K562 (cell line): ENCODE data around the gene PRKCE. TPM values are rescaled to one million over a fixed set of nuclear protein-coding genes. Genes with fewer than 3 reads are reported as not detected.

ENCODE experiments used
- ATAC-seq: fragments of 200-7000 bp; cut with Tn5 transposase; 3 replicates; pipeline ENCODE4 v1.9.1; 2020; ENCODE audit warnings: moderate library complexity
- BruUV-seq: library from RNA; stranded (reverse); fragments of 400-500 nt; replicated peaks from 2 replicates; lab custom pipeline; 2021; lab: Mats Ljungman, UMichigan
- CTCF ChIA-PET: fragments of 300-600 bp; formaldehyde crosslinking; extraction: SDS; loops from one replicate; lab custom pipeline; 2021; ENCODE audit warnings: low intra/inter-chr PET ratio; lab: Yijun Ruan, JAX
- POLR2A ChIA-PET: fragments of 300-600, 350-650 bp; sonication (Branson Sonifier 250); formaldehyde crosslinking; extraction: SDS; loops from one replicate; lab custom pipeline; 2021; ENCODE audit warnings: antibody characterized with exemption, inconsistent platforms; lab: Yijun Ruan, JAX
- DNase-seq, 4 experiments: peaks; one replicate each; pipeline versions ENCODE4 v3.0.0 to v3.0.0-alpha.2; 2011 to 2018; ENCODE audit warnings: low spot score in 3 of 4, mixed read lengths in 3 of 4; ENCODE audit errors: extremely low read depth in 1 of 4
- FAIRE-seq: peaks from 2 replicates; lab custom pipeline; 2011; peaks lifted over from hg19 to GRCh38; lab: Jason Lieb, UNC
- H2AFZ ChIP-seq: 2 replicates; pipeline ENCODE4 v1.6.0; 2011; ENCODE audit warnings: low read depth, low read length, control low read depth, inconsistent platforms
- H3K27ac ChIP-seq: fragments of 200-600 bp; 3 replicates; pipeline ENCODE4 v1.8.0; 2011; ENCODE audit warnings: low read depth, mild to moderate bottlenecking, control low read depth, inconsistent platforms, low read length, moderate library complexity, mixed read lengths; ENCODE audit errors: extremely low read depth
- H3K27me3 ChIP-seq, 2 experiments: fragments of 300-600 bp in 1 of 2; 2 replicates in 1 of 2; 3 replicates in 1 of 2; pipeline versions ENCODE4 v1.6.0 to v1.8.0; 2011; ENCODE audit warnings: inconsistent platforms in 2 of 2, low read length in 2 of 2, mild to moderate bottlenecking in 1 of 2, mixed read lengths in 1 of 2, moderate library complexity in 1 of 2; ENCODE audit not compliant: control insufficient read depth in 2 of 2, insufficient read depth in 2 of 2
- H3K36me3 ChIP-seq: fragments of 300-600 bp; 3 replicates; pipeline ENCODE4 v1.8.0; 2011; ENCODE audit warnings: mild to moderate bottlenecking, low read length, inconsistent platforms; ENCODE audit not compliant: control insufficient read depth, insufficient read depth
- H3K4me1 ChIP-seq, 2 experiments: fragments of 200-600 bp in 1 of 2; replicated peaks in 1 of 2; 2 replicates in 1 of 2; 3 replicates in 1 of 2; pipeline versions ENCODE4 v1.5.1 to v1.8.0; 2011; ENCODE audit warnings: inconsistent platforms in 2 of 2, low read length in 2 of 2, mild to moderate bottlenecking in 1 of 2, mixed read lengths in 1 of 2, moderate library complexity in 1 of 2; ENCODE audit not compliant: control insufficient read depth in 2 of 2, insufficient read depth in 2 of 2
- H3K4me2 ChIP-seq: 2 replicates; pipeline ENCODE4 v1.6.1; 2011; ENCODE audit warnings: low read length, control low read depth, inconsistent platforms, mixed read lengths; ENCODE audit not compliant: insufficient read depth
- H3K4me3 ChIP-seq: fragments of 200-600 bp; sonication (generic), shearing (Covaris generic); 2 replicates; pipeline ENCODE4 v1.5.1; 2016; ENCODE audit warnings: control low read depth, inconsistent platforms
- H3K79me2 ChIP-seq: fragments of 200-600 bp; 3 replicates; pipeline ENCODE4 v1.8.0; 2011; ENCODE audit warnings: low read length, inconsistent platforms; ENCODE audit not compliant: control insufficient read depth, insufficient read depth
- H3K9ac ChIP-seq, 2 experiments: 2 replicates each; pipeline versions ENCODE4 v1.6.0 to v1.6.1; 2011; ENCODE audit warnings: low read depth in 2 of 2, low read length in 2 of 2, control low read depth in 1 of 2, inconsistent platforms in 1 of 2, mild to moderate bottlenecking in 1 of 2, mixed read lengths in 1 of 2; ENCODE audit not compliant: insufficient read depth in 1 of 2
- H3K9me1 ChIP-seq: one replicate; pipeline ENCODE4 v1.6.0; 2011; ENCODE audit warnings: inconsistent platforms, mild to moderate bottlenecking, low read length, moderate library complexity; ENCODE audit not compliant: control insufficient read depth, insufficient read depth
- H3K9me3 ChIP-seq: replicated peaks from 2 replicates; pipeline ENCODE4 v1.5.1; 2011; ENCODE audit warnings: low read depth, low read length, inconsistent platforms; ENCODE audit not compliant: control insufficient read depth, insufficient read depth
- H4K20me1 ChIP-seq: replicated peaks from 2 replicates; pipeline ENCODE4 v1.6.1; 2011; ENCODE audit warnings: low read length, inconsistent platforms, mixed read lengths; ENCODE audit not compliant: control insufficient read depth, insufficient read depth
- BMI1 ChIP-seq: fragments of 150-350 bp; IDR thresholded peaks from 2 replicates; pipeline ENCODE4 v1.6.1; 2014; ENCODE audit warnings: low read length
- FOXA1 ChIP-seq: fragments of 450-650 bp; IDR thresholded peaks from 2 replicates; pipeline ENCODE4 v1.6.1; 2016; ENCODE audit warnings: mild to moderate bottlenecking, borderline replicate concordance
- FOXA3 ChIP-seq, 2 experiments: fragments of 450-650 bp in 1 of 2; sonication (generic) in 1 of 2; formaldehyde crosslinking; IDR thresholded peaks in 1 of 2; conservative IDR thresholded peaks in 1 of 2; 2 replicates each; pipeline versions ENCODE4 v1.4.0 to v1.8.0; 2020 to 2022; ENCODE audit warnings: mild to moderate bottlenecking in 2 of 2, missing genetic modification reagents in 1 of 2
- KDM5B ChIP-seq: fragments of 200-600 bp; sonication (generic); IDR thresholded peaks from 2 replicates; pipeline ENCODE4 v1.6.1; 2012; ENCODE audit warnings: low read depth, mild to moderate bottlenecking, moderate library complexity, low read length, control low read depth, inconsistent platforms; ENCODE audit not compliant: insufficient replicate concordance
- KHSRP ChIP-seq: fragments of 450-650 bp; IDR thresholded peaks from 2 replicates; pipeline ENCODE4 v1.6.1; 2017
- TCF7 ChIP-seq: sonication (generic); IDR thresholded peaks from 2 replicates; pipeline ENCODE4 v1.6.1; 2016; ENCODE audit warnings: antibody characterized with exemption, borderline replicate concordance
- WGBS: fragments of 100-300 bp; shearing (Covaris generic); methylation state at CpG from one replicate; pipeline ENCODE4 v1.1.6; 2016; ENCODE audit warnings: low coverage, mixed read lengths; ENCODE audit not compliant: insufficient coverage; ENCODE audit errors: missing lambda C conversion rate; 5-methylcytosine and 5-hydroxymethylcytosine counted together
- in situ Hi-C: fragments of 300-500 bp; cut with MboI; formaldehyde crosslinking; loops from 4 replicates; pipeline ENCODE4 v1.15.0; 2018; ENCODE audit warnings: inconsistent platforms, mixed read lengths
- intact Hi-C: fragments of 100-400 bp; cut with micrococcal nuclease; formaldehyde crosslinking; loops from 2 replicates; pipeline ENCODE4 v1.14.2; 2022
- polyA plus RNA-seq, 8 experiments: library from polyadenylated mRNA; depleted of rRNA in 4 of 8; stranded (reverse) in 5 of 8; unstranded in 3 of 8; fragments of >200 nt; fragmentation: Nextera tagmentation in 2 of 8; fragmentation: Illumina TruSeq in 1 of 8; extraction: Ambion mirVana in 2 of 8; extraction: Trizol in 1 of 8; gene quantifications; 2 replicates each; pipeline versions ENCODE4 v1.2.1 to v1.2.3, GENCODE V29; 2011 to 2014; ENCODE audit warnings: inconsistent platforms in 1 of 8, missing spikeins in 1 of 8
- total RNA-seq, 7 experiments: library from RNA; depleted of rRNA in 6 of 7; stranded (reverse); fragments of >200 nt in 6 of 7; fragmentation: Illumina TruSeq in 2 of 7; extraction: Trizol in 2 of 7; gene quantifications; 2 replicates each; pipeline versions ENCODE4 v1.2.1 to v1.2.3, GENCODE V29; 2011 to 2021; ENCODE audit warnings: low replicate concordance in 1 of 7
- TF ChIP-seq, protein P1 (sequence below): sonication (generic); formaldehyde crosslinking; IDR thresholded peaks from 2 replicates; pipeline ENCODE4 v1.8.0; 2022; ENCODE audit warnings: mild to moderate bottlenecking, missing genetic modification reagents
- TF ChIP-seq, protein P2 (sequence below): fragments of 200-600 bp; sonication (generic); IDR thresholded peaks from one replicate; pipeline ENCODE4 v1.6.1; 2012; ENCODE audit warnings: mild to moderate bottlenecking, low read depth, low read length, inconsistent platforms

Gene PRKCE
- total and polyA plus RNA-seq, 9 of the 15 experiments (the other 6 are each of a cell fraction or from before 2014, with no cell fraction given) = 0.06 to 1.0 (median 0.22) TPM; not detected in 1

DNA sequence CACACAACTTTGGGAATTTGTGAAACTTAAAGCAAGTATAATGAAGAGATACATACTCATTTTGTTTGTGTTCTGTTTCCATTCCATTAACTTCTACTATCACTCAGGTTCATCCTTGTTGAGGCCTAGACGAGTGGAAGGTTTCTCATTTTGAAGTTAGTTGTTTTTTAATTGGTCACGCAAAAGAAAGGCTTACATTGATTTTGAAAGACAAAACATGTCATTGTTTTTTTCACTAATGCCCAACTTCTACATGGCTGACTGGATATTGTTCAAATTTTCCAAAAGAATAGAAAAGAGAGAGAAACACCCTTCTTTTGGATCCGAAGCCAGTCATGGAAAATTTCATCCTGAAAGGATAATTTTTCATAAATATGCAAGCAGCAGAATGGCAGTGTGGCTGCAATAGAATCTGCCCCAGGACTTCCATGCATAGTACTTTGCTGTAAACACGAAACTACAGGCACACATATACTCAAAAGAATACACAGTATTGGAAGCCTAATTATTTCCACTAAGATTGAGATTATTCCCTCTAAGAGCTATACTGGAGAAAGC lies 27.4 kb downstream of the PRKCE start:
- H2AFZ ChIP-seq = no peak overlapping the region

More for the DNA sequence above, 27.4 kb downstream of the PRKCE start:
- Histone ChIP-seq H3K9me1 (no peaks in the 10 kb centered on the region), H3K27me3 (peaks cover 15 to 19% of the 10 kb centered on the region in 2 experiments; a peak in 3 of 5 replicates), H3K27ac (no peak overlapping the region), H3K79me2 (no peaks in the 10 kb centered on the region), H4K20me1 (no peaks in the 10 kb centered on the region), H3K9me3 (no peaks in the 10 kb centered on the region), H3K36me3 (no peaks in the 10 kb centered on the region), H3K4me3 (no peak overlapping the region), H3K9ac (no peak overlapping the region), H3K4me2 (no peak overlapping the region), H3K4me1 (no peaks in the 10 kb centered on the region; a peak in 1 of 5 replicates)
- intact Hi-C loops (no loop called here), in situ Hi-C loops (no loop called here)
- no TSS peak for BruUV-seq
- TF ChIP-seq KHSRP (no peak), TCF7 (no peak), BMI1 (no peak), FOXA1 (no peak), KDM5B (no peak), FOXA3 (CRISPR knock-in tag; conservative IDR thresholded peaks at IDR 0.05 in 1 of 2, IDR thresholded peaks at IDR 0.05 in 1 of 2) (no peak)
- TF ChIP-seq, protein P1, sequence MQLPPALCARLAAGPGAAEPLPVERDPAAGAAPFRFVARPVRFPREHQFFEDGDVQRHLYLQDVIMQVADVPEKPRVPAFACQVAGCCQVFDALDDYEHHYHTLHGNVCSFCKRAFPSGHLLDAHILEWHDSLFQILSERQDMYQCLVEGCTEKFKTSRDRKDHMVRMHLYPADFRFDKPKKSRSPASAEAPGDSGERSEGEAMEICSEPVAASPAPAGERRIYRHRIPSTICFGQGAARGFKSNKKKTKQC (CRISPR knock-in tag) = no peak
- TF ChIP-seq, protein P2, sequence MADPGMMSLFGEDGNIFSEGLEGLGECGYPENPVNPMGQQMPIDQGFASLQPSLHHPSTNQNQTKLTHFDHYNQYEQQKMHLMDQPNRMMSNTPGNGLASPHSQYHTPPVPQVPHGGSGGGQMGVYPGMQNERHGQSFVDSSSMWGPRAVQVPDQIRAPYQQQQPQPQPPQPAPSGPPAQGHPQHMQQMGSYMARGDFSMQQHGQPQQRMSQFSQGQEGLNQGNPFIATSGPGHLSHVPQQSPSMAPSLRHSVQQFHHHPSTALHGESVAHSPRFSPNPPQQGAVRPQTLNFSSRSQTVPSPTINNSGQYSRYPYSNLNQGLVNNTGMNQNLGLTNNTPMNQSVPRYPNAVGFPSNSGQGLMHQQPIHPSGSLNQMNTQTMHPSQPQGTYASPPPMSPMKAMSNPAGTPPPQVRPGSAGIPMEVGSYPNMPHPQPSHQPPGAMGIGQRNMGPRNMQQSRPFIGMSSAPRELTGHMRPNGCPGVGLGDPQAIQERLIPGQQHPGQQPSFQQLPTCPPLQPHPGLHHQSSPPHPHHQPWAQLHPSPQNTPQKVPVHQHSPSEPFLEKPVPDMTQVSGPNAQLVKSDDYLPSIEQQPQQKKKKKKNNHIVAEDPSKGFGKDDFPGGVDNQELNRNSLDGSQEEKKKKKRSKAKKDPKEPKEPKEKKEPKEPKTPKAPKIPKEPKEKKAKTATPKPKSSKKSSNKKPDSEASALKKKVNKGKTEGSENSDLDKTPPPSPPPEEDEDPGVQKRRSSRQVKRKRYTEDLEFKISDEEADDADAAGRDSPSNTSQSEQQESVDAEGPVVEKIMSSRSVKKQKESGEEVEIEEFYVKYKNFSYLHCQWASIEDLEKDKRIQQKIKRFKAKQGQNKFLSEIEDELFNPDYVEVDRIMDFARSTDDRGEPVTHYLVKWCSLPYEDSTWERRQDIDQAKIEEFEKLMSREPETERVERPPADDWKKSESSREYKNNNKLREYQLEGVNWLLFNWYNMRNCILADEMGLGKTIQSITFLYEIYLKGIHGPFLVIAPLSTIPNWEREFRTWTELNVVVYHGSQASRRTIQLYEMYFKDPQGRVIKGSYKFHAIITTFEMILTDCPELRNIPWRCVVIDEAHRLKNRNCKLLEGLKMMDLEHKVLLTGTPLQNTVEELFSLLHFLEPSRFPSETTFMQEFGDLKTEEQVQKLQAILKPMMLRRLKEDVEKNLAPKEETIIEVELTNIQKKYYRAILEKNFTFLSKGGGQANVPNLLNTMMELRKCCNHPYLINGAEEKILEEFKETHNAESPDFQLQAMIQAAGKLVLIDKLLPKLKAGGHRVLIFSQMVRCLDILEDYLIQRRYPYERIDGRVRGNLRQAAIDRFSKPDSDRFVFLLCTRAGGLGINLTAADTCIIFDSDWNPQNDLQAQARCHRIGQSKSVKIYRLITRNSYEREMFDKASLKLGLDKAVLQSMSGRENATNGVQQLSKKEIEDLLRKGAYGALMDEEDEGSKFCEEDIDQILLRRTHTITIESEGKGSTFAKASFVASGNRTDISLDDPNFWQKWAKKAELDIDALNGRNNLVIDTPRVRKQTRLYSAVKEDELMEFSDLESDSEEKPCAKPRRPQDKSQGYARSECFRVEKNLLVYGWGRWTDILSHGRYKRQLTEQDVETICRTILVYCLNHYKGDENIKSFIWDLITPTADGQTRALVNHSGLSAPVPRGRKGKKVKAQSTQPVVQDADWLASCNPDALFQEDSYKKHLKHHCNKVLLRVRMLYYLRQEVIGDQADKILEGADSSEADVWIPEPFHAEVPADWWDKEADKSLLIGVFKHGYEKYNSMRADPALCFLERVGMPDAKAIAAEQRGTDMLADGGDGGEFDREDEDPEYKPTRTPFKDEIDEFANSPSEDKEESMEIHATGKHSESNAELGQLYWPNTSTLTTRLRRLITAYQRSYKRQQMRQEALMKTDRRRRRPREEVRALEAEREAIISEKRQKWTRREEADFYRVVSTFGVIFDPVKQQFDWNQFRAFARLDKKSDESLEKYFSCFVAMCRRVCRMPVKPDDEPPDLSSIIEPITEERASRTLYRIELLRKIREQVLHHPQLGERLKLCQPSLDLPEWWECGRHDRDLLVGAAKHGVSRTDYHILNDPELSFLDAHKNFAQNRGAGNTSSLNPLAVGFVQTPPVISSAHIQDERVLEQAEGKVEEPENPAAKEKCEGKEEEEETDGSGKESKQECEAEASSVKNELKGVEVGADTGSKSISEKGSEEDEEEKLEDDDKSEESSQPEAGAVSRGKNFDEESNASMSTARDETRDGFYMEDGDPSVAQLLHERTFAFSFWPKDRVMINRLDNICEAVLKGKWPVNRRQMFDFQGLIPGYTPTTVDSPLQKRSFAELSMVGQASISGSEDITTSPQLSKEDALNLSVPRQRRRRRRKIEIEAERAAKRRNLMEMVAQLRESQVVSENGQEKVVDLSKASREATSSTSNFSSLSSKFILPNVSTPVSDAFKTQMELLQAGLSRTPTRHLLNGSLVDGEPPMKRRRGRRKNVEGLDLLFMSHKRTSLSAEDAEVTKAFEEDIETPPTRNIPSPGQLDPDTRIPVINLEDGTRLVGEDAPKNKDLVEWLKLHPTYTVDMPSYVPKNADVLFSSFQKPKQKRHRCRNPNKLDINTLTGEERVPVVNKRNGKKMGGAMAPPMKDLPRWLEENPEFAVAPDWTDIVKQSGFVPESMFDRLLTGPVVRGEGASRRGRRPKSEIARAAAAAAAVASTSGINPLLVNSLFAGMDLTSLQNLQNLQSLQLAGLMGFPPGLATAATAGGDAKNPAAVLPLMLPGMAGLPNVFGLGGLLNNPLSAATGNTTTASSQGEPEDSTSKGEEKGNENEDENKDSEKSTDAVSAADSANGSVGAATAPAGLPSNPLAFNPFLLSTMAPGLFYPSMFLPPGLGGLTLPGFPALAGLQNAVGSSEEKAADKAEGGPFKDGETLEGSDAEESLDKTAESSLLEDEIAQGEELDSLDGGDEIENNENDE = no peak
- ATAC-seq (no peak), FAIRE-seq (no peak), DNase-seq (no peak)
- 3% methylated on average over 4 of the region's 4 CpGs for WGBS
- ChIA-PET CTCF (no interaction called here), POLR2A (interaction anchor here (0.8 kb wide), 1 partner anchor 13 kb away, joined by 3 read pairs; no protein-coding TSS in a partner anchor)
